OCI-LY3 (cell line): ENCODE results near the gene TMED1.

Experiments used
- H2AFZ ChIP-seq: fragments of 200-600, 300-600 bp; shearing (Covaris generic); 2 replicates; pipeline ENCODE4 v1.6.0; 2014; ENCODE audit warnings: antibody characterized with exemption, low read depth, low read length
- H3K27ac ChIP-seq: fragments of 200-600, 300-600 bp; sonication (generic); 2 replicates; pipeline ENCODE4 v1.5.1; 2014; ENCODE audit warnings: mild to moderate bottlenecking, low read length, moderate library complexity, mixed read lengths
- H3K27me3 ChIP-seq: fragments of 200-600, 300-600 bp; sonication (generic); 2 replicates; pipeline ENCODE4 v1.6.1; 2014; ENCODE audit warnings: low read depth, low read length, mixed read lengths
- H3K36me3 ChIP-seq: fragments of 200-600, 300-600 bp; sonication (generic); replicated peaks from 2 replicates; pipeline ENCODE3; 2014; ENCODE audit warnings: low read depth, low read length, mixed read lengths
- H3K4me1 ChIP-seq: fragments of 300-600, 200-600 bp; sonication (generic); 2 replicates; pipeline ENCODE4 v1.6.1; 2014; ENCODE audit warnings: low read length, mixed read lengths
- H3K4me2 ChIP-seq: fragments of 200-600, 300-600 bp; sonication (generic); 2 replicates; pipeline ENCODE4 v1.6.1; 2014; ENCODE audit warnings: low read length, mixed read lengths
- H3K4me3 ChIP-seq: fragments of 300-600, 200-600 bp; sonication (generic); 2 replicates; pipeline ENCODE4 v1.5.1; 2014; ENCODE audit warnings: antibody characterized with exemption, mild to moderate bottlenecking, low read length, moderate library complexity
- H3K79me2 ChIP-seq: fragments of 300-600, 200-600 bp; shearing (Covaris generic); 2 replicates; pipeline ENCODE4 v1.6.1; 2014; ENCODE audit warnings: mild to moderate bottlenecking, low read length, mixed read lengths
- H3K9ac ChIP-seq: fragments of 300-600, 200-600 bp; shearing (Covaris generic); 2 replicates; pipeline ENCODE4 v1.6.0; 2014; ENCODE audit warnings: mild to moderate bottlenecking, low read length, moderate library complexity
- H3K9me3 ChIP-seq: fragments of 200-600, 300-600 bp; shearing (Covaris generic); 2 replicates; pipeline ENCODE4 v1.6.1; 2014; ENCODE audit warnings: low read length, mixed read lengths; ENCODE audit not compliant: insufficient read depth
- H4K20me1 ChIP-seq: fragments of 200-600, 300-600 bp; sonication (generic); 2 replicates; pipeline ENCODE4 v1.6.1; 2016; ENCODE audit warnings: low read length, mixed read lengths; ENCODE audit not compliant: insufficient read depth
- EZH2phosphoT487 ChIP-seq: fragments of 200-600 bp; shearing (Covaris generic); IDR thresholded peaks from 2 replicates; pipeline ENCODE4 v1.6.1; 2018; ENCODE audit warnings: antibody characterized with exemption, mixed run types, low read depth
- TF ChIP-seq, protein P1 (sequence below): fragments of 200-600, 300-600 bp; sonication (generic); IDR thresholded peaks from 2 replicates; pipeline ENCODE4 v1.5.1; 2014; ENCODE audit warnings: antibody characterized with exemption, low read length, low read depth

TMED1 gene

DNA sequence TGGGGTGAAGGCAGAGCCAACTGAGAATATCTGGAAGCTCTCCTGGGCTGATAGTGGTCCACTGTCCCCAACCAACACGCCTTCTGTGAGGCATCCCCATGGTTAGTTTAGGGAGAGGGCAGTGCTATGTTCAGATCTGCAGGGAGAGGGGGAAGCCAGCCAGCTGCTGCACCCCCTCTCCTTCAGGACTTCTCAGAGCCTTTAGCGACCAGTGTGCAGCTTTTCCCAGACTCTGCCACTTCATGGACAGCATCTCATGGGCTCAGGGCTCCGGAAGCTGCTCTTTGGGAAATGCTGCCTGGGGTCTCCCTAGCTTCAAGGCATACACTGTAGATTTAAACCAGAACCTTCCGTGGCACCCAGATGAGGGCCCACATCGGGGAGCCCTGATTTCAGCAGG is 33.5 kb downstream of the TMED1 start:
- Histone ChIP-seq H2AFZ (no peak overlapping the region), H3K27ac (no peak overlapping the region), H3K4me1 (no peaks in the 10 kb centered on the region), H3K36me3 (peaks cover 16% of the 10 kb centered on the region), H3K4me2 (no peak overlapping the region), H3K9ac (no peak overlapping the region), H3K79me2 (no peaks in the 10 kb centered on the region), H3K27me3 (no peaks in the 10 kb centered on the region), H3K9me3 (no peaks in the 10 kb centered on the region), H3K4me3 (no peak overlapping the region), H4K20me1 (no peaks in the 10 kb centered on the region)
- TF ChIP-seq, protein P1, sequence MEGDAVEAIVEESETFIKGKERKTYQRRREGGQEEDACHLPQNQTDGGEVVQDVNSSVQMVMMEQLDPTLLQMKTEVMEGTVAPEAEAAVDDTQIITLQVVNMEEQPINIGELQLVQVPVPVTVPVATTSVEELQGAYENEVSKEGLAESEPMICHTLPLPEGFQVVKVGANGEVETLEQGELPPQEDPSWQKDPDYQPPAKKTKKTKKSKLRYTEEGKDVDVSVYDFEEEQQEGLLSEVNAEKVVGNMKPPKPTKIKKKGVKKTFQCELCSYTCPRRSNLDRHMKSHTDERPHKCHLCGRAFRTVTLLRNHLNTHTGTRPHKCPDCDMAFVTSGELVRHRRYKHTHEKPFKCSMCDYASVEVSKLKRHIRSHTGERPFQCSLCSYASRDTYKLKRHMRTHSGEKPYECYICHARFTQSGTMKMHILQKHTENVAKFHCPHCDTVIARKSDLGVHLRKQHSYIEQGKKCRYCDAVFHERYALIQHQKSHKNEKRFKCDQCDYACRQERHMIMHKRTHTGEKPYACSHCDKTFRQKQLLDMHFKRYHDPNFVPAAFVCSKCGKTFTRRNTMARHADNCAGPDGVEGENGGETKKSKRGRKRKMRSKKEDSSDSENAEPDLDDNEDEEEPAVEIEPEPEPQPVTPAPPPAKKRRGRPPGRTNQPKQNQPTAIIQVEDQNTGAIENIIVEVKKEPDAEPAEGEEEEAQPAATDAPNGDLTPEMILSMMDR = no peak
- no peak for TF ChIP-seq EZH2phosphoT487

DNA sequence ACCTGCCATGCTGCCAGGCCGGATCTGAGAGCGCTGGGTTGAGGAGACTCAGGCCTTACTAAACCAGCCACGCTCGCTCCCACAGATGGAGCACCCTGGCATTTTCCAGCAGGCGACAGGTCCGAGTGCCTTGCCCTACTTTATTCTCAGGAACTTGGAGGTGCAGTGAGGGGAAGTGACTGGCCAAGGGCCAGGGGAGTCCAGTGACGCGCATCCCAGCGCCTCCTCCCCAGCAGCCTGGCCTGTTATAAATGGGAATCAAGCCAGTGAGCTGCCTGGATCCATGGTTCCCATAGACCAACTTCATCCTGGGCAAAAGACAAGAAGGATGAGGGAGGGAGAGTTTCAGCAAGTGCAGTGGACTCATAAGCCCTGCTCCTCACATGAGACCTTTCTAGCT is 35.5 kb downstream of the TMED1 start:
- Histone ChIP-seq H3K4me2 (no peak overlapping the region), H3K4me1 (no peaks in the 10 kb centered on the region), H3K9ac (no peak overlapping the region), H4K20me1 (no peaks in the 10 kb centered on the region), H3K27ac (no peak overlapping the region), H3K27me3 (no peaks in the 10 kb centered on the region), H3K79me2 (no peaks in the 10 kb centered on the region), H3K36me3 (peaks cover 27% of the 10 kb centered on the region), H3K9me3 (no peaks in the 10 kb centered on the region), H2AFZ (no peak overlapping the region), H3K4me3 (no peak overlapping the region)
- TF ChIP-seq, protein P1 = no peak
- no peak for TF ChIP-seq EZH2phosphoT487

DNA sequence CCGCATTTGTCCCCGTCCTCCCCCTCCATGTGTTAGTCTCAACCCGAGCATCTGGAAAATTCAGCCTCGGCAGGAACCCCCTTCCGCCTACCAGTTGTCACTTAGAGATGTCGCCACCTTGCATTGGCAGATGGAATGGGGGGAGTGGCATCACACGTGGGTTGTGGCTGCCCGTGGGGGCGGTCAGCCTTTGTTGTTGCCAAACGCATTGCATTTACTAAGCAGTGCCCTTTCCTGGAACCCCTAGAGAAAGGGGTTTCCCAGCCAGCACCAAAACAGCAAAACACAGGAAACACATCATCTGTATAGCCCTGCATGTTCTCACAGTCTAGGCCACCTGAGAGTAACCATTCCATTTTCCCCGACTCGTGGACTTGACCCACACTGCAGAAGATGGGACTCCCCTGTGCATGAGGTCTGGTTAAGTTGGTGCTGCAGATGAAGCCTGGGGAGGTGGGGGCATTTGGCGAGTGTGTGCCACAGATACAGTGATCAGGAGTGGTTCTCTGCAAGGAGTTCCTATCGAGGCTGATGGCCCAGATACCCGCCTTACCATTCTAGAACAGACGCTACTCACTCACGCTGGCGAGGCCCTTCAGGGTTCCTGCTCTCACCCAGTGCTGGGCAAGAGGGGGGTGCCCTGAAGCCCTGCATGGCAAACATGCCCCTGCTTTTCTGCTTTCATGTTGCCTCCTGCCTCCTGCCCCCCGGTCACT is 38.3 kb downstream of the TMED1 start:
- H3K9ac ChIP-seq = no peak overlapping the region
- H3K4me3 ChIP-seq = no peak overlapping the region
- H3K4me1 ChIP-seq = no peaks in the 10 kb centered on the region
- no peak overlapping the region for H3K27ac ChIP-seq
- no peaks in the 10 kb centered on the region for H4K20me1 ChIP-seq
- H3K4me2 ChIP-seq = no peak overlapping the region
- no peaks in the 10 kb centered on the region for H3K9me3 ChIP-seq
- TF ChIP-seq, protein P1 = no peak
- TF ChIP-seq EZH2phosphoT487 = no peak
- H3K27me3 ChIP-seq = no peaks in the 10 kb centered on the region
- no peak overlapping the region for H2AFZ ChIP-seq
- H3K36me3 ChIP-seq = peaks cover 31% of the 10 kb centered on the region
- no peaks in the 10 kb centered on the region for H3K79me2 ChIP-seq

DNA sequence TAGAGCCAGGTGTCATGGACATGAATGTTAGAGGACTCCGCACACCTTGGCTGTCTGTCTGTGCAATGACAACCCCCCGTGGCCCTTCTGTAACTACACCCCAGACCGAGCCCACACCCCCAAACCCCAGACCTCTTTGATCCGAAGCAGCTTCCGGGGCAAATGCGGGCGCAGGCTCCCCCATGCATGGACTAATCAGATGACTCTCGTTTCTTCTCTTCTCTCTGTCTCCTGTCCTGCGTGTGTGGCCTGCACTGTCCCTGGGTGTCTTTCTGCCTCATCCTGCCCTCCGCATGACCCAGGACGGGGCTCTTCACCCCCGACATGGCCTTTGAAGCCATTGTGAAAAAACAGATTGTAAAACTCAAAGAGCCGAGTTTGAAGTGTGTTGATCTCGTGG is 38.9 kb downstream of the TMED1 start:
- TF ChIP-seq, protein P1 = no peak
- TF ChIP-seq EZH2phosphoT487 = no peak
- Histone ChIP-seq H3K36me3 (peaks cover 29% of the 10 kb centered on the region), H2AFZ (no peak overlapping the region), H3K4me2 (no peak overlapping the region), H3K9me3 (no peaks in the 10 kb centered on the region), H3K4me3 (no peak overlapping the region), H3K27me3 (no peaks in the 10 kb centered on the region), H3K9ac (no peak overlapping the region), H4K20me1 (no peaks in the 10 kb centered on the region), H3K27ac (no peak overlapping the region), H3K79me2 (no peaks in the 10 kb centered on the region), H3K4me1 (no peaks in the 10 kb centered on the region)
